Measurements from ENCODE around the gene CTIF.

CTIF gene

GRCh38 chr18:48877941-48878340 lies 339.1 kb downstream of the CTIF start:
- DNase-seq = no peak

- DNase-seq = no peak
Observed at GRCh38 chr18:48878471-48878870, 339.6 kb downstream of the CTIF start.

GRCh38 chr18:48879008-48879431 lies 340.2 kb downstream of the CTIF start:
- DNase-seq = no peak

GRCh38 chr18:48880931-48881330 lies 342.1 kb downstream of the CTIF start:
- DNase-seq = no peak

GRCh38 chr18:48882379-48882778 lies 343.5 kb downstream of the CTIF start:
- DNase-seq = no peak

GRCh38 chr18:48884306-48884705 lies 345.5 kb downstream of the CTIF start:
- no peak for DNase-seq

- DNase-seq = no peak
Observed at GRCh38 chr18:48884771-48885170, 345.9 kb downstream of the CTIF start.

- no peak for DNase-seq
Observed at GRCh38 chr18:48885266-48885923, 346.6 kb downstream of the CTIF start.

GRCh38 chr18:48885924-48886400 lies 347.1 kb downstream of the CTIF start:
- no peak for DNase-seq

GRCh38 chr18:48886520-48887293 lies 347.9 kb downstream of the CTIF start:
- no peak for DNase-seq

- DNase-seq = no peak
Observed at GRCh38 chr18:48887294-48887904, 348.6 kb downstream of the CTIF start.

- DNase-seq = no peak
Observed at GRCh38 chr18:48887905-48888772, 349.3 kb downstream of the CTIF start.

GRCh38 chr18:48888773-48889080 lies 349.9 kb downstream of the CTIF start:
- DNase-seq = no peak

- no peak for DNase-seq
Observed at GRCh38 chr18:48889115-48889941, 350.5 kb downstream of the CTIF start.

GRCh38 chr18:48889981-48890762 lies 351.3 kb downstream of the CTIF start:
- DNase-seq = no peak

- no peak for DNase-seq
Observed at GRCh38 chr18:48891721-48892120, 352.9 kb downstream of the CTIF start.

GRCh38 chr18:48892146-48892855 lies 353.5 kb downstream of the CTIF start:
- no peak for DNase-seq

GRCh38 chr18:48893061-48893607 lies 354.3 kb downstream of the CTIF start:
- no peak for DNase-seq

- DNase-seq = no peak
Observed at GRCh38 chr18:48893608-48894600, 355.1 kb downstream of the CTIF start.

Measured in hematopoietic multipotent progenitor cell treated with erythropoietin and hydrocortisone succinate and interleukin-3 and kit ligand, for 4 days (in vitro differentiated cells).